SK-N-MC (cell line): ENCODE measurements around the gene ASZ1.
"Not testable (repeated sequence)": the region's sequence is repeated elsewhere in the genome, so short reads cannot be mapped to it uniquely, and the experiment has no call there.

Experiments used
- DNase-seq: peaks from one replicate; pipeline ENCODE4 v3.0.0-alpha.2; 2011; ENCODE audit warnings: low read depth, low spot score
- H3K27ac ChIP-seq: fragments of 200-600 bp; sonication (generic); 2 replicates; pipeline ENCODE4 v1.5.1; 2016; ENCODE audit warnings: mixed run types
- H3K36me3 ChIP-seq: fragments of 200-600 bp; sonication (generic); 2 replicates; pipeline ENCODE4 v1.6.1; 2017; ENCODE audit warnings: antibody characterized with exemption, low read length, mixed read lengths; ENCODE audit not compliant: insufficient read depth
- H3K4me3 ChIP-seq: fragments of 200-600 bp; sonication (generic); 2 replicates; pipeline ENCODE4 v1.5.1; 2016
- H3K9ac ChIP-seq: fragments of 200-600 bp; sonication (generic); 2 replicates; pipeline ENCODE4 v1.8.0; 2017; ENCODE audit warnings: mixed run types, mixed read lengths; ENCODE audit not compliant: insufficient read length
- H3K9me3 ChIP-seq: fragments of 200-600 bp; sonication (generic); 2 replicates; pipeline ENCODE4 v1.6.1; 2017; ENCODE audit warnings: low read depth, mild to moderate bottlenecking, antibody characterized with exemption, low read length, moderate library complexity, mixed read lengths
- EZH2 ChIP-seq: fragments of 200-600 bp; sonication (generic); IDR thresholded peaks from one replicate; pipeline ENCODE4 v1.6.1; 2017; ENCODE audit warnings: antibody characterized with exemption
- FOXP2 ChIP-seq: optimal IDR thresholded peaks from 2 replicates; pipeline ENCODE3; 2011; ENCODE audit warnings: mild to moderate bottlenecking, moderate library complexity; ENCODE audit not compliant: insufficient read depth; ENCODE audit errors: extremely low read length, control extremely low read depth
- POLR2AphosphoS5 ChIP-seq: IDR thresholded peaks from 2 replicates; pipeline ENCODE4 v1.6.1; 2012; ENCODE audit warnings: mild to moderate bottlenecking, low read depth, low read length, borderline replicate concordance

The ASZ1 gene

GRCh38 chr7:117446220-117446815, 19.0 kb upstream of the ASZ1 start:
- no peak overlapping the region for H3K4me3 ChIP-seq
- no peak for DNase-seq
- H3K9me3 ChIP-seq: no peaks in the 10 kb centered on the region
- no peak overlapping the region for H3K9ac ChIP-seq
- TF ChIP-seq POLR2AphosphoS5: no peak
- TF ChIP-seq EZH2: no peak
- TF ChIP-seq FOXP2: no peak
- H3K36me3 ChIP-seq: no peaks in the 10 kb centered on the region
- H3K27ac ChIP-seq: no peak overlapping the region

GRCh38 chr7:117445206-117445605, 17.9 kb upstream of the ASZ1 start:
- Histone ChIP-seq H3K36me3 (no peaks in the 10 kb centered on the region), H3K27ac (no peak overlapping the region), H3K4me3 (no peak overlapping the region), H3K9ac (no peak overlapping the region), H3K9me3 (no peaks in the 10 kb centered on the region)
- DNase-seq: no peak
- TF ChIP-seq FOXP2 (no peak), POLR2AphosphoS5 (no peak), EZH2 (no peak)

- no peak for DNase-seq
- Histone ChIP-seq H3K36me3 (no peaks in the 10 kb centered on the region), H3K9me3 (no peaks in the 10 kb centered on the region), H3K9ac (no peak overlapping the region), H3K4me3 (no peak overlapping the region), H3K27ac (no peak overlapping the region)
- no peak for TF ChIP-seq POLR2AphosphoS5
- TF ChIP-seq EZH2: no peak
- TF ChIP-seq FOXP2: no peak
Measured at GRCh38 chr7:117444646-117445045, 17.4 kb upstream of the ASZ1 start.

GRCh38 chr7:117435475-117436043, 8.3 kb upstream of the ASZ1 start:
- Histone ChIP-seq H3K9ac (no peak overlapping the region), H3K27ac (no peak overlapping the region), H3K9me3 (no peaks in the 10 kb centered on the region), H3K36me3 (no peaks in the 10 kb centered on the region), H3K4me3 (no peak overlapping the region)
- TF ChIP-seq FOXP2: no peak
- TF ChIP-seq EZH2: no peak
- no peak for TF ChIP-seq POLR2AphosphoS5
- DNase-seq: no peak

GRCh38 chr7:117424090-117424829, 3.0 kb downstream of the ASZ1 start:
- no peak overlapping the region for H3K27ac ChIP-seq
- DNase-seq: no peak
- H3K36me3 ChIP-seq: no peaks in the 10 kb centered on the region
- H3K4me3 ChIP-seq: no peak overlapping the region
- no peak overlapping the region for H3K9ac ChIP-seq
- H3K9me3 ChIP-seq: no peaks in the 10 kb centered on the region
- TF ChIP-seq EZH2 (no peak), FOXP2 (no peak), POLR2AphosphoS5 (no peak)

- H3K27ac ChIP-seq, DNase-seq, H3K36me3 ChIP-seq: not testable (repeated sequence)
Measured at GRCh38 chr7:117414591-117414990, 12.7 kb downstream of the ASZ1 start.

GRCh38 chr7:117412946-117413559, 14.2 kb downstream of the ASZ1 start:
- H3K9me3 ChIP-seq: no peaks in the 10 kb centered on the region
- no peaks in the 10 kb centered on the region for H3K36me3 ChIP-seq
- no peak overlapping the region for H3K27ac ChIP-seq
- DNase-seq: no peak
- H3K4me3 ChIP-seq: no peak overlapping the region
- no peak for TF ChIP-seq FOXP2
- no peak for TF ChIP-seq POLR2AphosphoS5
- no peak for TF ChIP-seq EZH2
- no peak overlapping the region for H3K9ac ChIP-seq

More at GRCh38 chr7:117414591-117414990, 12.7 kb downstream of the ASZ1 start:
- not testable (repeated sequence) for H3K4me3 ChIP-seq, H3K9me3 ChIP-seq, H3K9ac ChIP-seq

- no peak for DNase-seq
- TF ChIP-seq EZH2 (no peak), FOXP2 (no peak), POLR2AphosphoS5 (no peak)
- Histone ChIP-seq H3K4me3 (no peak overlapping the region), H3K9me3 (no peaks in the 10 kb centered on the region), H3K27ac (peak overlapping the region; percentile 19; the same call in 1 of the 2 replicates), H3K36me3 (no peaks in the 10 kb centered on the region), H3K9ac (no peak overlapping the region)
Measured at GRCh38 chr7:117412390-117412789, 14.9 kb downstream of the ASZ1 start.
